Epithelial cell of esophagus (primary cell): ENCODE measurements around the gene NF2.

Source experiments
- DNase-seq: peaks from one replicate; pipeline ENCODE4 v3.0.0; 2010; ENCODE audit warnings: low read depth
- H3K4me3 ChIP-seq: 2 replicates; pipeline ENCODE4 v1.5.1; 2011; ENCODE audit warnings: mild to moderate bottlenecking, low read length, control low read depth
- CTCF ChIP-seq: IDR thresholded peaks from 2 replicates; pipeline ENCODE4 v1.5.1; 2011; ENCODE audit warnings: low read depth, mild to moderate bottlenecking, low read length, control low read depth, inconsistent platforms; ENCODE audit not compliant: insufficient read depth; ENCODE audit errors: missing control alignments

NF2 gene

DNA sequence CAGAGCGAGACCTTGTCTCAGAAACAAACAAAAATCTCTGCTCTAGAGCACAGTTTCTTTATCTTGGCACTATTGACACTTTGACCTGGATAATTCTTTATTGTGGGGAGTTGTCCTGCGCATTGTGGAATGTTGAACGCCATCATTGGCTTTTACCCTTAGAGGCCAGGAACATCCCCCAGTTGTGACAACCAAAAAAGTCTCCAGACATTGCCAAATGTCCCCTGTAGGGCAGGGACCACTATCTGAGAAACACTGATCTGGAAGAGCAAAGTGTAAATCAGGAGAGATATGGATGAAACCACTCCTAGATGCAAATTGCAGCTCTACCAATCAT is 4.8 kb upstream of the NF2 start:
- no peak for DNase-seq
- no peak for TF ChIP-seq CTCF
- H3K4me3 ChIP-seq, result no peak overlapping the region

DNA sequence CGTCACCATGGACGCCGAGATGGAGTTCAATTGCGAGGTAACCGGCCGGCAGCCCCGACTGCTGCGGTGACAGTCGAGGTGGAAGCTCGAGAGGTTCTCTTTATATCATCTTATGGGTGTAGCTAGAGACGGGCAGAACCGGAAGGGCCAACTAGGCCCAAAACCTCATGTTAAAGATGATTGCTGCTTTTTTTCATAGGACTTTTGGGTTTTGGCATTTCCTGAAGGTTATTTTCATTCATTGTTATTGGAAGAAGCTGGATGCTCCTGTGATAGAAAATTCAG is 585 bp downstream of the NF2 start:
- DNase-seq, result peak; percentile 43
- H3K4me3 ChIP-seq, result peak overlapping the region; percentile 69
- TF ChIP-seq CTCF, result no peak

DNA sequence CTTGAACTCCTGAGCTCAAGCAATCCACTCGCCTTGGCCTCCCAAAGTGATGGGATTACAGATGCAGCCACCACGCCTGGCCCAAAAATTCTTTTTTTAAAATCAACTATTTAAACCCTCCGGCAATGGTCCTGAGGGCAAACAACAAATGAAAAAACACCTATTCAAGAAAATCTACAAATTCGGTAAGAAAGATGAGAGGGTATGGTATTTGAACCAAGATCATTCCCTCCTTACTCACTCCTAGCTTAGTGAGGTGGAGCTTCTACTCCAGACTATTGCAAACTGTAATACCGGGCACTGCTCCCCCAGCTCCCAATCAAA is 2.1 kb downstream of the NF2 start:
- H3K4me3 ChIP-seq, result no peak overlapping the region
- TF ChIP-seq CTCF, result no peak

GRCh38 chr22:29606320-29606719 is 2.9 kb downstream of the NF2 start:
- no peak overlapping the region for H3K4me3 ChIP-seq
- no peak for DNase-seq
- TF ChIP-seq CTCF, result no peak

More for the DNA sequence above, 2.1 kb downstream of the NF2 start:
- DNase-seq, result no peak

- DNase-seq, result no peak
- H3K4me3 ChIP-seq, result no peak overlapping the region
- TF ChIP-seq CTCF, result no peak
Measured at GRCh38 chr22:29607426-29607825, 4.0 kb downstream of the NF2 start.

- H3K4me3 ChIP-seq, result no peak overlapping the region
- DNase-seq, result peak; percentile 41
- peak; percentile 41 for TF ChIP-seq CTCF
Measured at GRCh38 chr22:29609139-29609538, 5.7 kb downstream of the NF2 start.

DNA sequence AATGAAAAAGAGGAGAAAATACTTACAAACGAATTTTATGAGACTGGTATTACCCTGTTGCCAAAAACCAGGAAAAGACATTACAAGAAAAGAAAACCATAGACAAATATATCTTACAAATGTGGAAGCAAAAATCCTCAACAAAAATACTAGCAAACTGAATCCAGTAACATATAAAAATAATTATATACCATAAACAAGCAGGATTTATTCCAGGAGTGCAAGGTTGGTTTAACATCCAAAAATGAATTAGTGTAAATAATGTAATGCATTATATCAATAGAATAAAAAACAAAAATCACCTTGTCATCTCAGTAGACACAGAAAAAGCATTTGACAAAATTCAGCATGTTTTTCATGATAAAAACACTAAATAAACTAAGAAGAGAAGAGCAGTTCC is 7.3 kb downstream of the NF2 start:
- DNase-seq, result no peak
- no peak overlapping the region for H3K4me3 ChIP-seq
- TF ChIP-seq CTCF, result no peak
